GM21381 (cell line): ENCODE measurements around the gene FAM20B.

ENCODE experiments used
- ATAC-seq: cut with Tn5 transposase; IDR thresholded peaks from one replicate; pipeline ENCODE4 v1.9.1; 2021; ENCODE audit warnings: mild to moderate bottlenecking, moderate library complexity; ENCODE audit not compliant: unreplicated experiment

Gene FAM20B

GRCh38 chr1:179090923-179091322 is 65.2 kb downstream of the FAM20B start:
- no peak for ATAC-seq

GRCh38 chr1:179091691-179092165 is 66.0 kb downstream of the FAM20B start:
- no peak for ATAC-seq

- ATAC-seq: no peak
Observed at GRCh38 chr1:179092896-179093461, 67.3 kb downstream of the FAM20B start.

DNA sequence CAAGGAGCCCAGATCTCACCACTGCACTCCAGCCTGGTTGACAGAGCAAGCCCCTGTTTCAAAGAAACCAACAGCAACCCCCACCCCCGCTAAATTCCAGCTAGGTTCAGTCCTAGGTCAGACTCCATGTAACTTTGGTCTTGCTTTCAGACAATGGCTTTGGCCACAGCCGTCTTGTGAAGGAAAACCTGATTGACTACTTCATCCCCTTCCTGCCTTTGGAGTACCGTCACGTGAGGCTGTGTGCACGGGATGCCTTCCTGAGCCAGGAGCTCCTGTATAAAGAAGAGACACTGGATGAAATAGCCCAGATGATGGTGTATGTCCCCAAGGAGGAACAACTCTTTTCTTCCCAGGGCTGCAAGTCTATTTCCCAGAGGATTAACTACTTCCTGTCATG is 69.1 kb downstream of the FAM20B start:
- ATAC-seq: no peak

GRCh38 chr1:179095377-179095776 is 69.7 kb downstream of the FAM20B start:
- no peak for ATAC-seq

DNA sequence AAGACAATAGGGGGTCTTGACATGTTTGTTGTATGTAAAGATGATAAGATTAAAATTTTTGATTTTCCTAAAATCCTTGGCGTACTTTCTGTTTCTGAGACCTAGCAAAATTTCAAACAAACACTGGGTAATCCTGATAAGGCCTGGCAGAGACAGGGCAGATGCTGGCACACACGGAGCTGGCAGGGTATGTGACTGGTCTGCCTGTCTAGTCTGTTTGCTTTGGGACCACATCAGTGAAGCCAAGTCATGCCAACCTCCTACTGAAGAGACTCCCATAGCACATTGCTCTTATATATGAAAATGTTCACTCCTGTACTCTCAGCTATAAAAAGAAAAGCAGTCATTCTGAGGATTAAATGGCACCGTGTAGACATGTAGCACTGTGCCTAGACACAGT is 70.2 kb downstream of the FAM20B start:
- no peak for ATAC-seq

DNA sequence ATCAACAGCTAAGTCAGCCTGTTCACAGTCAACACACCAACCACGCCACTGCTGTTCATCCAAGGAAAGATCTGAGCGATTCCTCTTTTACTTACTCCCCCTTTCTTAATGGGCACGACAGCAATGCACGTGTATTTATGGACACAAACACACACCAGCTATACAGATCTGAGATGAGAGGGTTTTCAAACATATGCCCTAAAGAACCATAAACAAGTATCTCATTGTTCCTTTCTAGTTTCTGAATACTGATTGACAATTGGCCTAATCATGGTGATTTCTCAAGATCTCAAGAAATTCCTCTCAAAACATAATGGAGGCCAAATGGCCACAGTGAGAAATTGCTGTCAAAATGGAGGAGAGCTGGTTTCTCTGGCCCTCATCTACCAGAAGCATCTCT is 74.2 kb downstream of the FAM20B start:
- ATAC-seq: no peak

DNA sequence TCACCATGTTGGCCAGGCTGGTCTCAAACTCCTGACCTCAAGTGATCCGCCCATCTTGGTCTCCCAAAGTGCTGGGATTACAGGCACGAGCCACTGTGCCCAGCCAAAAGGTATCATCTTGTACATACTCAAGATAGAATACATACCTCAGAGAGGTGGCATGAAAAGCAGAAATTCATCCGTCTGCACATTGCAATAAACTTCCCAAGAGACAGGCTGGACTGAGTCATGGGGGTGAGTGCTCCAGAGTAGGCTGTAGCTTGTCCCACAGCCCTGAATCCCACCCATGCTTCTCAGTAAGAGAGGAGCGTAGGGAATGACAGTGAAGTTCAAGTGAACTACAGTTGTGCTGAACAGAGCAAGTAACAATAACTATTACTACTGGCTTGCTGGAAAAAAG is 75.9 kb downstream of the FAM20B start:
- no peak for ATAC-seq

GRCh38 chr1:179103999-179104398 is 78.3 kb downstream of the FAM20B start:
- no peak for ATAC-seq

- ATAC-seq: no peak
Observed at GRCh38 chr1:179104611-179105250, 79.0 kb downstream of the FAM20B start.

DNA sequence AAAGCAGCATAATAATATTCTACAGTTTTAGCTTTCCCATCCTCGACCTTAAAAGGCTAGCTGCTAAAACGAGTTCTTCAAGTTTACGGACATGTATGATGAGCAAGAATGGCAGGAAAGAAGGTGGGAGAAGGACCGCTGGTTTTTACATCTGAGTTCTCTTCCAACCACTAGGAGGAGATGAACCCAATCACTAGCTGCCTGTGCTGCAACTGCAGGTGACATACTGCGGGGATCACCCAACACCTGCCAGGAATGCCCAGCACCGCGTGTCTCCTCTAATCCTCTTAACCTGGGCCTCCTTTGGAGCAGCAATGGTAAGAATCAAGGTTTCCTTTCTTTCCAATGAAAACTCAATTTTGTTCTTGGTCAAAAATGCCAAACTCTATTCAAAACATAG is 79.7 kb downstream of the FAM20B start:
- no peak for ATAC-seq

- no peak for ATAC-seq
Observed at GRCh38 chr1:179107706-179108629, 82.3 kb downstream of the FAM20B start.

- no peak for ATAC-seq
Observed at GRCh38 chr1:179108644-179109043, 83.0 kb downstream of the FAM20B start.

DNA sequence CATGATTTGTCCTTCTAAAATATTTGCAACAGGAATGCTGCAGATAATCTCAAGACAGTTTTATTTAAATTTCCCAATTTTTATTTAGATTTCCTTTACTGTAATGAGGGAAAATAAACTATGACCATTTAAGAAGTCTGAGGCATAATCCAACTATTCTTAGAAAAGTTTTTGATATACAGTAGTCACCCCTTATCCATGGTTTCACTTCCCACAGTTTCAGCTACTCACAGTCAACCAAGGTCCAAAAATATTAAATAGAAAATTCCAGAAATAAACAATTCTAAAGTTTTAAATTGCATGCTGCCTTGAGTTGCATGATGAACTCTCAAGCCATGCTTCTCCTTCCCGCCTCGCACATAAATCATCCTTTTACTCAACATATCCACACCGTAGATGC is 89.5 kb downstream of the FAM20B start:
- no peak for ATAC-seq

DNA sequence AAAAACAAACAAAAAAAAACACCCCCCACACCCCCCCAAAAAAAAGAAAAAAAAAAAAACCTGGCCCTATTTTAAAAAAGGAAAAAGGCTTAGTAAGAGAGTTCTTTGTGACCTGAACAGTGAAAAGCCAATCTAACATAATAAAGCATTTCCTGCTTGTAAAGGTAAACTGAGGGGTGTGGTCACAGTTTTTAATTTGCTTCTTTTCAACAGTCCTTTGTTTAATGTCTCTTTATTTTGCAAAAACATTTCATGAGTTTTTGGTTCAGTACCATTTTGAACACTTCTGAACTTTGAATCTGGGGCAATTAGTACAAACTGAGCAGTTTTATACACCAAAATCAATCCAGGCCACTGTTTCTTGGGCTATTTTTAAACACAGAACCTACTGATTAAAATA is 93.8 kb downstream of the FAM20B start:
- ATAC-seq: no peak

- no peak for ATAC-seq
Observed at GRCh38 chr1:179120736-179121135, 95.0 kb downstream of the FAM20B start.

GRCh38 chr1:179121159-179121938 is 95.7 kb downstream of the FAM20B start:
- ATAC-seq: no peak

DNA sequence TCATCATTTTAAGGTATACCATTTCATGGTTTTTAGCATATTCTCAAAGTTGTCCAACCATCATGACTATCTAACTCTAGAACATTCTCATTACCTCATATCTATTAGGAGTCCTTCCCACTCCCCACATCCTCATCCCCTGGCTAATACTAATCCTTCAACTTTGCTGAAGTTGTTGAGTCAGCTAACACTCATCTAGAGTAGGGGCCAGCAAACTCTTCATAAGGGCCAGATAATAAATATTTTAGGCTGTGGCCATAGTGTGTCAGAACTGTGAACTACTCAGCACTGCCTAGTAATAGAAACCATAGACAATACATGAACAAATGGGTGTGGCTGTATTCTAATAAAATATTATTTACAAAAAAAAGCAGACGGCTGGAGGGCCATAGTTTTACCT is 99.2 kb downstream of the FAM20B start:
- no peak for ATAC-seq
